HG02885 (cell line): Measurements from ENCODE around the gene ZNF597.

Source experiments
- ATAC-seq: cut with Tn5 transposase; IDR thresholded peaks from one replicate; pipeline ENCODE4 v1.9.1; 2021; ENCODE audit warnings: mild to moderate bottlenecking; ENCODE audit not compliant: unreplicated experiment, poor library complexity

Gene ZNF597

DNA sequence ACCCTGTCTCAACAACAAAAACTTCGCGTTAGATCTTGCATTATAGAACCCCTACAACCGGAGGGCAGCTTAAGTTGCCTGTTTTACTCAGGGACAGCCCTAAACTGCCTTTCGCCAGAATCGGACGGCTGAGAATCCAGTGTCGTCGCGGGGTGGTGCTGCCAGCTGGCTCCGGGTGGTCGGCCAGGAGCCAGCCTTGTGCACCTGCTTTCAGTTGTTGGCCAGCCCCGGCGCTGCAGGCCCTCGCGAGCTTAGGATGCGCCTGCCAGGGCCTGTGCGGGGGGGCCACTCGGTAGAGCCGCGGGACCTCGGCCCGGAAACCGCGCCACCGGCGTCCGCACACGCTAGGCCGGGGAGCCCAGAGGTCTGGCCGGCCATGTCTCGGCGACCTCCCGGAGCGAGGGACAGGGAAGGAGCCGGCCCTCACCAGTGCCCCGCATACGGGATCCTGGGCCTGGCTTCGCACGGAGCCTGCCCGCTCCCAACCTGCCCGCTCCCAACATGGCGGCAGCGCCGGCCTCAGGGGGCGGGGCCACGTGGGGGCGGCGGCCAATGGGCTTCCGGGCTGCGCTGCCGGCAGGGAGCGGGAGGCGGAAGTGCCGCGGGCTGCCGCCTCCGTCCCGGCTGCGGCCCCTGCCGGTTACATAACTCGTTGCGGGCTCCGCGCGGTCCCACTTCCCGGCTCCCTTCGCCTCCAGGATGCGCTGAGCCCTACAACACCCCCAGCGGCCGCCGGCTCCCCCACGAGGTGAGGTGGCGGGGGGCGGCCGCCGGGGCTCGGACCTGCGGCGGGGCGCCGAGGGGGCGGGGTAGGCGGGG lies 14.3 kb upstream of the ZNF597 start:
- ATAC-seq, result peak; percentile 81

DNA sequence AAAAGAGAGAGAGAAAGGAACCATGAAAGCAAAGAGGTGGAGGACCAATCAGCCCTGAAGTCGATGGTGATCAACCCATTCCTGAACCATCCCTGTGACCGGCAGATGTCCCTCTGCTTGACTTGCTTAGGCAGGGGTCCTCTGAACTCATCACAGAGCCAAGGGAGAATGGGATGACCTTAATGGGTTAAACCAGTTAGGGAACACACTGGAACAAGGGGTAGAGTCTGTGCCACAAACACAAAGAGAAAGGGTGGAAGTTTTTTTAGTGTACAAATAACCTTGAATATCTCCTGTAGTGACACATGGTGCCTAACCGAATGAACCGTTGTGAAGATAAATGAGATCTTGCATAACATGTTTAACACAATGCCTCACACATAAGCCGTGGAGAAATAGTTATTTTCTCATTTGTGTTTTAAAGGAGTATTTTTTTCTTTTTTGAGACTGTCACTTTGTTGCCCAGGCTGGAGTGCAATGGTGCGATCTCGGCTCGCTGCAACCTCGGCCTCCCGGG lies 11.4 kb upstream of the ZNF597 start:
- ATAC-seq, result no peak

DNA sequence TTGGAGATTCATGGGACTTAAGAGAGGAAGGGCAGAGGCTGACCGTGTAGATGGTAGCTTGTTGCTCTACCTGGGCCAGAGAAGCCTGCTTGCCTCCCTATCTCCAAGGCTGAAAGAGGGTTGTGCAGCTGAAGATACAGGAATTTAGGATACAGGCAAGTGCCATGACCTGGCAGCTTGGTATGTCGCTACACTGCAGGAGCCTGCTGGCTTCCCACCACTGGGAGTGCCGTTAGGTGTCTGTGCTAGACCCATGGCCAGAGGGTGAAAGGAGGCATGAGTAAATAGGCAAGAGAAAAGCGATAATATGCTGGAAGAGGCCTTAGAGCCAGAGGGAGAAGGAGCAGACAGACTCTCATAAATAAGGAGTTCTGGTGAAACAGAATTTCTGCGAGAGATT lies 10.8 kb upstream of the ZNF597 start:
- ATAC-seq, result no peak

DNA sequence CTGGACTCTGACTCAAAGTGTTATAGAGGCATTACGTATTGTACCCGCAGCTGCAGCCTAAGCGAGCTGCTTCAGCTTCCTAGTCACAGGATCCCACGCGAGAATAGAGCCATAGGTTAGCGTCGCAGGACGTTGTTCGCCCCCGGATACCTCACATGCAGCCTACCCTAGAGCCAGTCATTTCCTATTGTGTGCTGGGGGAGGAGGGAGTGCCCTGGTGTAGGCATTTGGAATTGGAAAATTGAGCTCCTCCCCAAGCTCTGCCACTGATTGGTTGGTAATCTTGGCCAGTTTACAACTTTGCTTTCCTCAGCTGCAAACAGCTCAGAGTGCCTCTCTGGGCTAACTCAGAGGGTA lies 706 bp upstream of the ZNF597 start:
- peak; percentile 16 for ATAC-seq

DNA sequence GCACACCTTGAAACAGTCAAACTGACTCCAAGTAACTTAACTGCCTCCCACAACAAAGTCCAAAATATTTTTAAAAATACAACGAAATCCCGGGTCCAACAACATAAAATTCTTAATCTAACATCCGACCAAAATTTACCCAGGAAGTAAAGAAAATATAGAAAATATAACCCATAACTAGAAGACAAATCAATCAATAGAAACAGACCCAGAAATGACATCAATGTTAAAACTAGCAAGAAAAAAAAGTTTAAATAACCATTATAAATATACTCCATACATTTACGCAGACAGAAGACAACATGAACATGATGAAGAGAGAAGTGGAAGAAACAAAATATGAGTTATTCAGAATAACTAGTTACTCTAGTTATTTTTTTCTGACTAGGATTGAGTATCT lies 3.7 kb downstream of the ZNF597 start:
- no peak for ATAC-seq

DNA sequence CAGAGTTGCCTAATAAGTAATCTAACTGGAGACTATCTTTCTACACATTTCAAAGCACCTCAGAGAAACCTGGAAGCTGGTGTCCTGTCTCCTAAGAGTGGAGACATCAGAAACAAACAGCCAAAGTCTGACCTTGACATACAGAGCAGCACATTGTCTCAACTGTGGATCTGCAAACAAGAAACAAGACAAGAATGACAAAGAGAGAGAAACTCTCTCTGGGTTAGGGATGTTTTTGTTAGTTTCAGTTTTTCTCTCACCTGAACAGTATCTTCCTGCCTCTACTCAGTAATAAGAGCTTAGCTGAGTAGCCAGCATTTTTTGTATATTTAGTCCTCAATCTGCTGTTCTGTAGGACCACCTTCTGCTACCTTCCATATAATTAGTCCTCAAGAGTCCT lies 8.9 kb downstream of the ZNF597 start:
- no peak for ATAC-seq

DNA sequence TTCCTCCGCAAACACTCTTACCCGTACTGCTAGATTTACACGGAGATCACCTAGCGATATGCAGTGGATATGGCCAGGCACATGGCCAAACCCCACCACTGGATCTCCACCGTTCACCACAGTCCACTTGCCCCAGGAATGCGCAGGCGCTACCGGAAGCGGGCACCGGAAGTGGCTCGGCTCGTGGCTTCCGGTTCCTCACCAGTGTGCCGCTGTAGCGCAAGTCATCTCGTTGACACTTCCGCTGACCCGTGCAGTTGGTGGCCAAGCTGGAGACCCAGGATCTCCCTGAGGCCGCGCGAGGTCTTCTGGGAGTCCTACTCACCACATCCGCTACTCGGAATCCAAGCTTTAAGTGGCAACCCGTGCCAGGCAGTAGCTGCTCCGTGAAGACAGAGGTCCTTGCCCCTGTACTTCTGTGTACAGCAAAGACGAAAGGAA lies 11.5 kb downstream of the ZNF597 start:
- ATAC-seq, result no peak

DNA sequence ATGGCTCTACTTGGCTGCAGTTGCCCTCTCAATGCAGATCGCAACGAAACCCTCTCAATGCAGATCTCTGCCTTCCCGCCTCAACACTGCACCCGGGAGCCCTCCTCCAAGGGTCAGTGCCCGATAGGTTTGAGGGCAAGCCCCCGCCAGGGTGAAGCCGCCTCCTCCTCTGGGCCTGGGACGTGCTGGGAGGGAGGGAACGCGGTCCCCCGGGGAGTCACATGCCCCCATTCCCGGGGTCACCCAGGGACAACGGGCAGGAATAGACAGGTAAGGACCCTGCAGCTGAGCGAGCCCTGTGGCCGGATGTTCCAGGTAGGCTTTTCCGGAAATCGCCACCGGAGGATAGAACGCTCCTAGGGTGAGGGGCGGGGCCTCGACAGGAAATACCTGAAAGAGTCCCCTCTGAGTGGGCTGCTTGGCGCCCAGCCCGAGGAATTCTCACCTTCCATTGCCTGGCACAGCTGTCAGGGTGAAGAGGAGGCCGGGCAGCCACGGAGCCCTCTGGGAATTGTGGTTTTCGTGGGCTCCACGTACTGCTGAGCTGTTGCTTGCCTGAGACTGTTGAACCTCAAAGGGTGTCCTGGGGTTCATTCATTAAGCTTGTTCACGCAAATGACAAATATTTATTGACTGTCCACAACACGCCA lies 29.4 kb downstream of the ZNF597 start:
- ATAC-seq, result no peak

DNA sequence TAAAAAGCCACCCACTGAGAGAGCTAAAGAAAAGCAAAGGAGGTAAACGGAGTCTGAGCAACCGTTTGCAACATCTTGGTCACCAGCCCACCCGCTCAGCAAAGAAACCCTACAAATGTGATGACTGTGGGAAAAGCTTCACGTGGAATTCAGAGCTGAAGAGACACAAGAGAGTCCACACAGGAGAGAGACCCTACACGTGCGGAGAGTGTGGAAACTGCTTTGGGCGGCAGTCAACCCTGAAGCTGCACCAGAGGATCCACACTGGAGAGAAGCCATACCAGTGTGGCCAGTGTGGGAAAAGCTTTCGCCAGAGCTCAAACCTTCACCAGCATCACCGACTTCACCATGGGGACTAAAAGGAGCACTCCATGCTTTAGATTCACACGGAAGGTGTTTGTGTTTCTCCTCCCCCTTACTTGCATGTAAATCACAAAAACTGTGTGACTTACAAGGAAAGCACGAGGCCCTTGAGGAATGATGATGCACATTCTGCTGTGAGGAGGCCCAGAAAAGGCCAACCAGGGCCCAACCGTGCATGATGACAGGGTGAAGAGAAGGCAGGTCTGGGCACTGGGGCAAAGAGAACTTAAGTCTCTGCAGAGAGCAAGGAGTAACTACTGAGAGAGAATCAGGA lies 34.6 kb downstream of the ZNF597 start:
- ATAC-seq, result no peak

DNA sequence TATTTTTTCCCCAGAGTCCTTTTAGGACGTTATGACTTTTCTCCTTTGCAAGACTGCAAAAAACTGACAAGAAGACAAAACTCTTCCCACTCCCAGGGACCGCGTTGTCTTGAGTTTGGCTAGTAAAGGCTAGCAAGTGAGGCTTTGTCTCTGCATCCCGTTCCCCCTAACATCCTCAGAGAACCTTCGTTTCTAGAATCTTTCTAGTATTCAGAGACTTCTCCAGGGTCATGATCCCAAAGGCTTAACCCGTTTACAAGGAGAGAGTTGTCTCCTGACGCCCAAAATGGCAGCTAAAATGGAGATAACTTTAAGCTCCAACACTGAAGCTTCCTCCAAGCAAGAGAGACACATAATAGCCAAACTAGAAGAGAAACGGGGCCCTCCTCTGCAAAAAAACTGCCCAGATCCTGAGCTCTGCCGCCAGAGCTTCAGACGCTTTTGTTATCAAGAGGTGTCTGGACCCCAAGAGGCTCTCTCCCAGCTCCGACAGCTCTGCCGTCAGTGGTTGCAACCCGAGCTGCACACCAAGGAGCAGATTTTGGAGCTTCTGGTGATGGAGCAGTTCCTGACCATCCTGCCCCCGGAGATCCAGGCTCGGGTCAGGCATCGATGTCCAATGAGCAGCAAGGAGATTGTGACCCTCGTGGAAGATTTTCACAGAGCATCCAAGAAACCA lies 41.4 kb downstream of the ZNF597 start:
- no peak for ATAC-seq

DNA sequence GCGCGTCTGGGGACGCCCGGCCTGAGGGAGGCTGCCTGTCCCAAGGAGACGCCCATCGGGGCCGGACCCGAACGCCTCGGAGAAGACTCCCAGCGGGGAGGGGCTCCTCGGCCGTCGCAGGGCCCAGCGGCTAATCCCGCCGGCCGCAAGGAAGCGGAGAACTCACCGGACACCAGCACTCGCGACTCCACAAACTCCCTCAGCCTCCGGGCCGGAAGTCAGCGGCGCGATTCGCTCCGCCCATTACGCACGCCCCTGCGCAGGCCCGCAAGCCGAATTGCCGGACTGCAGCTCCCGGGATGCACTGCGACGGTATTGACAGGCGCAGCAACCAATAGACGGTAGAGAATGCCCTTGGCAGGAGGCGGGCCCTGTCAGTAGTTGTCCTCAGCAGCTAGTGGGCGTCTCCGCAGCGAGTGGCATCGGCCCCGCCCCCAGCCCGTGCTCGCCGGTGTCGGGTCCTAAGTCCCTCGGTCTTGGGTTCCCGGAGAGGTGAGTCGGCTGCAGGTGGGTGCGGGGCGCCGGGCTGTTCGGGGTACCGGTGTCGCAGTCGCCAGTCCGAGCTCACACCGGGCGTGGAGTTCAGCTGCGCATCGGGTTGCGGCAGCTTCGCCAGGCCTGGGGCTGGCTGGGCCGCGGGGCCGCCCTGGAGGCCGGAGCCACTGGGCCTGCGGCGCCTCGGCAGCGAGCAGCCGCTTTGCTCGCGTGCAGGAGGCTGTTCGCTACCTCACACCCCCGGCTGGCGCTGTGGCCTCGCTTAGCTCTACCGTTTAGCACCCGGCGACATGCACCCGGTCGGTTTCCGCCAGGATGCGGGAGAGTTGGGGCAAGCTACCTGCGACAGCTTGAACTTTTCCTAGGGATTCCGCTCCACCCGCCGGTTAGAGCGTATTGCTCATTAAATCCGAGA lies 42.3 kb downstream of the ZNF597 start, which contains the start of the genes ZNF174 and ZSCAN32:
Gene ZNF174, plus strand, starts transcription at position 437 of the 910 bp plus-strand sequence. CDS start 790 bp downstream, outside the sequence.
Gene ZSCAN32, minus strand, starts transcription at position 226 of the 910 bp plus-strand sequence. CDS start 3,447 bp downstream, outside the sequence.
- peak; percentile 97 for ATAC-seq

DNA sequence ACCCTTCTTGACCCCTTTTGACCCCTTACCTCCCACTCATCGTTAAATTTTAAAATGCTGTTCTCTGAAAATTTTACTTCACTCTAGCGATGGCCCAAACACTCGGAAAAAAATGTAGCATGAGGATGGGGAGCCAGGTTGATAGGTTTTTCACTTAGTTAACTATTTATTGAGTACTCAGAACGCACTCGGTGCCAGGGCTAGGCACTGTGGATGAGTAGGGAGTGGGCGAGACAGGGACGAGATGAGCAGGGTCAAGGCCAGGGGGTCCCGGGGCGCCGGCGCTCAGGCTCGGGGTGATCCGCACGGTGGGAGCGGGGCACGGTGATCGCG lies 42.9 kb downstream of the ZNF597 start:
- no peak for ATAC-seq

DNA sequence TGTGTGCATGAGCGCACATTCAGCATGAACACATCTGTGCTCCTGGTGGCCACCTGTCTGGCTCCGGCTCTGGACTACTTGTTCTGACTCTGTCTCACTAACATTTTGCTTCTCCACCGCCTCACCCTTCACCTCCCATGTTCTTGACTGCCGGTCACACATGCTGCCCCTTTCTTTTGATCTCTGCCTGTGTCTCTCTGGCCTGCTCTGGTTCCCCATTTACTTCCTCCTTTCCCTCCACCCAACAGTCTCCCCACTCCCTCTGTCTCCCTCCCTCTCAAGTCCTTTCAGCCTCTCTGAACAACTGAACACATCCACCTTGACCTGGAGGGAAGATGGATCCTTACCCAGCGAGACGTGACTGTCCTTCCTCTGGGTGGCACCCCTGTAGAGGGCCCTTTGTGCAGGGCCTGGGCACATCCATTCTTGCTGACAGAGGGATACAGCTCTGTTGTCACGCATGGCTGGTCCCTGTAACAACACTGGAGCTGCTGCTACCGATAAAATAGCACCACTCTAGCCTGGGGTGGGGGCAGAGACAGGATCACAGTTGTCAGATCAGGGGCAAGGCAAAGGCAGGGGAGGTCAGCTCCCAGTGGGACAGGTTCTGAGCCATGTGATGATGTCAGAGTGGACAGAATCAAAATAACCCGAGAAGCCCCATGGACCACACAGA lies 53.5 kb downstream of the ZNF597 start:
- no peak for ATAC-seq

DNA sequence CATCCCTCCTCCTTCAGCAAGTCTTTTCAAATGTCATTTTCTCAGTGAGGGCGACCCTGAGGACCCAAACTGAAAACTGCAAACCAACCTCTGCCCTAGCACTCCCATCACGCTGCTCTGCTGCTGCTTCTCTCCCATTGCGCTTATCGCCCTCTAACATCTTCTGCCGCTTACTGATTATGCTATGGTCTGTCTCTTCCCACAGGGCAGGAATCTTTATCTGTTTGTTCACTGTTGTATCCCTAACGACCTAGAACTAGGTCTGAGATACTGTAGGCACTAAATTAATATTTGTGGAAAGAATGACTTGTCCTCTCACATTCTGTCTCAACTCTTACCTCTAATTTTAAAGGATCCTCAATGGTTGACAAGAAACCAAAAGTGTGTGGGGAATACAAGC lies 55.0 kb downstream of the ZNF597 start:
- ATAC-seq, result no peak

DNA sequence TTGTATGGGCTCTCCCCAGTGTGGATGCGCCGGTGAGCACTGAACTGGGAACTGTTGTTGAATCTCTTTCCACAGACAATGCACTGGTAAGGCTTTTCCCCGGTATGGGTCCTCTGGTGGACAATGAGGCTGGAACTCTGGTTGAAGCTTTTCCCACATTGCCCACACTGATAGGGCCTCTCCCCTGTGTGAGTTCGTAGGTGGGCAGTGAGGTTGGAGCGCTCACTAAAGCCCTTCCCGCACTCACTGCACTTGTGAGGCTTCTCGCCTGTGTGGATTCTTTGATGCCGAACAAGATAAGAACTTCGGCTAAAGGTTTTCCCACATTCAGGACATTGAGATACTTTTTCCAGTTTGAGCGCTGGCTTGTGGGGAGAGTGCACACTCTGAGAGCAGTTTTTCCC lies 60.3 kb downstream of the ZNF597 start:
- no peak for ATAC-seq
